ENCODE data around the gene DPY19L2.
"Not testable (repeated sequence)": the region's sequence is repeated elsewhere in the genome, so short reads cannot be mapped to it uniquely, and the experiment has no call there.

- not testable (repeated sequence) for TF ChIP-seq REST (IDR thresholded peaks at IDR 0.05); POLR2A (IDR thresholded peaks at IDR 0.05; ENCODE audit: low read length); CTCF (IDR thresholded peaks at IDR 0.05); CEBPB (IDR thresholded peaks at IDR 0.05)
Observed at GRCh38 chr12:63714409-63714808, 46.1 kb upstream of the DPY19L2 start.

Measured in A549 (cell line).